OCI-LY7 (cell line): ENCODE results near the gene HSD17B14. TPM values are rescaled to one million over a fixed set of nuclear protein-coding genes. Genes with fewer than 3 reads are reported as not detected.

ENCODE experiments used
- Bru-seq: library from RNA; stranded (reverse); fragments of 400-500 nt; gene quantifications from one replicate; lab custom pipeline; 2021; lab: Mats Ljungman, UMichigan
- BruChase-seq, 2 experiments: library from RNA; stranded (reverse); fragments of 400-500 nt; gene quantifications; one replicate each; lab custom pipeline; 2021; lab: Mats Ljungman, UMichigan
- BruUV-seq: library from RNA; stranded (reverse); fragments of 400-500 nt; replicated peaks from 2 replicates; lab custom pipeline; 2021; lab: Mats Ljungman, UMichigan
- CTCF ChIA-PET: fragments of 300-600 bp; sonication (Branson Sonifier 250); formaldehyde crosslinking; loops from one replicate; lab custom pipeline; 2022; ENCODE audit warnings: antibody characterized with exemption; ENCODE audit not compliant: unreplicated experiment; lab: Charles Lee
- POLR2A ChIA-PET: fragments of 300-600 bp; sonication (Branson Sonifier 250); formaldehyde crosslinking; loops from one replicate; lab custom pipeline; 2022; ENCODE audit warnings: antibody characterized with exemption; lab: Charles Lee
- DNase-seq: peaks from one replicate; pipeline ENCODE4 v3.0.0-alpha.2; 2015; ENCODE audit warnings: low spot score
- H2AFZ ChIP-seq: fragments of 200-600 bp; sonication (generic), shearing (Covaris generic); 2 replicates; pipeline ENCODE4 v1.6.1; 2014; ENCODE audit warnings: mild to moderate bottlenecking, antibody characterized with exemption, low read length, moderate library complexity
- H3K27ac ChIP-seq: fragments of 200-600 bp; sonication (generic); 2 replicates; pipeline ENCODE4 v1.5.1; 2014; ENCODE audit warnings: mixed run types, low read depth, mild to moderate bottlenecking, moderate library complexity, low read length, inconsistent platforms; ENCODE audit not compliant: poor library complexity, severe bottlenecking
- H3K36me3 ChIP-seq: fragments of 200-600 bp; sonication (generic); 2 replicates; pipeline ENCODE4 v1.6.1; 2014; ENCODE audit warnings: mild to moderate bottlenecking, antibody characterized with exemption, low read length, moderate library complexity, mixed read lengths; ENCODE audit not compliant: insufficient read depth
- H3K4me1 ChIP-seq: fragments of 200-600 bp; sonication (generic); 2 replicates; pipeline ENCODE4 v1.5.1; 2014; ENCODE audit warnings: mild to moderate bottlenecking, low read length; ENCODE audit not compliant: insufficient read depth, poor library complexity, severe bottlenecking
- H3K4me2 ChIP-seq: fragments of 200-600 bp; sonication (generic); 2 replicates; pipeline ENCODE4 v1.6.1; 2014; ENCODE audit warnings: mild to moderate bottlenecking, low read length
- H3K4me3 ChIP-seq: fragments of 200-600 bp; sonication (generic); 2 replicates; pipeline ENCODE4 v1.5.1; 2014; ENCODE audit warnings: mild to moderate bottlenecking, low read depth, low read length; ENCODE audit not compliant: poor library complexity, severe bottlenecking
- H3K79me2 ChIP-seq: fragments of 200-600 bp; sonication (generic); 2 replicates; pipeline ENCODE4 v1.6.1; 2016; ENCODE audit warnings: low read depth, mild to moderate bottlenecking, low read length, moderate library complexity, mixed read lengths; ENCODE audit not compliant: insufficient read depth
- H3K9me2 ChIP-seq: fragments of 200-600 bp; sonication (generic); 2 replicates; pipeline ENCODE4 v1.6.1; 2016; ENCODE audit warnings: mild to moderate bottlenecking, low read length, mixed read lengths; ENCODE audit not compliant: insufficient read depth
- H3K9me3 ChIP-seq: fragments of 200-600 bp; sonication (generic); 2 replicates; pipeline ENCODE4 v1.6.1; 2014; ENCODE audit warnings: mild to moderate bottlenecking, mixed run types, low read length, mixed read lengths
- H4K20me1 ChIP-seq: fragments of 200-600 bp; sonication (generic); 2 replicates; pipeline ENCODE4 v1.6.1; 2014; ENCODE audit warnings: mild to moderate bottlenecking, antibody characterized with exemption, low read length, moderate library complexity, mixed read lengths; ENCODE audit not compliant: insufficient read depth
- EZH2phosphoT487 ChIP-seq: fragments of 200-600 bp; sonication (generic); IDR thresholded peaks from 2 replicates; pipeline ENCODE4 v1.6.1; 2018; ENCODE audit warnings: low read depth, borderline replicate concordance, mild to moderate bottlenecking, mixed run types, antibody characterized with exemption, low read length, moderate library complexity, mixed read lengths
- intact Hi-C: fragments of 100-400 bp; cut with micrococcal nuclease; formaldehyde crosslinking; loops from one replicate; pipeline ENCODE4 v1.10.0; 2022; ENCODE audit not compliant: unreplicated experiment
- long read RNA-seq: library from polyadenylated mRNA; stranded (forward); transcript quantifications from one replicate; pipeline ENCODE4 v2.0.0, GENCODE V29; 2022
- total RNA-seq, 2 experiments: library from RNA; depleted of rRNA in 1 of 2; stranded (reverse); fragments of >200 nt in 1 of 2; shearing (Covaris generic) in 1 of 2; gene quantifications; 2 replicates each; pipeline ENCODE4 v1.2.3, GENCODE V29; 2014 to 2022
- TF ChIP-seq, protein P1 (sequence below): fragments of 200-600 bp; sonication (generic); conservative IDR thresholded peaks from 2 replicates; pipeline ENCODE4 v1.5.1; 2014; ENCODE audit warnings: mild to moderate bottlenecking, antibody characterized with exemption, low read length, moderate library complexity, mixed read lengths

Gene HSD17B14
- total RNA-seq (2014; rRNA removed; shearing (Covaris generic)) (4.5 and 4.9 TPM in 2 replicates), total RNA-seq (2022) (1.8 and 3.2 TPM in 2 replicates), Bru-seq, nascent RNA (percentile 32 among the genes with signal in this experiment), BruChase-seq, experiment 1, labeled RNA remaining after a 6-hour chase (percentile 36 among the genes with signal in this experiment), BruChase-seq, experiment 2, labeled RNA remaining after a 2-hour chase (percentile 34 among the genes with signal in this experiment)
- long read RNA-seq = 0 reads

DNA sequence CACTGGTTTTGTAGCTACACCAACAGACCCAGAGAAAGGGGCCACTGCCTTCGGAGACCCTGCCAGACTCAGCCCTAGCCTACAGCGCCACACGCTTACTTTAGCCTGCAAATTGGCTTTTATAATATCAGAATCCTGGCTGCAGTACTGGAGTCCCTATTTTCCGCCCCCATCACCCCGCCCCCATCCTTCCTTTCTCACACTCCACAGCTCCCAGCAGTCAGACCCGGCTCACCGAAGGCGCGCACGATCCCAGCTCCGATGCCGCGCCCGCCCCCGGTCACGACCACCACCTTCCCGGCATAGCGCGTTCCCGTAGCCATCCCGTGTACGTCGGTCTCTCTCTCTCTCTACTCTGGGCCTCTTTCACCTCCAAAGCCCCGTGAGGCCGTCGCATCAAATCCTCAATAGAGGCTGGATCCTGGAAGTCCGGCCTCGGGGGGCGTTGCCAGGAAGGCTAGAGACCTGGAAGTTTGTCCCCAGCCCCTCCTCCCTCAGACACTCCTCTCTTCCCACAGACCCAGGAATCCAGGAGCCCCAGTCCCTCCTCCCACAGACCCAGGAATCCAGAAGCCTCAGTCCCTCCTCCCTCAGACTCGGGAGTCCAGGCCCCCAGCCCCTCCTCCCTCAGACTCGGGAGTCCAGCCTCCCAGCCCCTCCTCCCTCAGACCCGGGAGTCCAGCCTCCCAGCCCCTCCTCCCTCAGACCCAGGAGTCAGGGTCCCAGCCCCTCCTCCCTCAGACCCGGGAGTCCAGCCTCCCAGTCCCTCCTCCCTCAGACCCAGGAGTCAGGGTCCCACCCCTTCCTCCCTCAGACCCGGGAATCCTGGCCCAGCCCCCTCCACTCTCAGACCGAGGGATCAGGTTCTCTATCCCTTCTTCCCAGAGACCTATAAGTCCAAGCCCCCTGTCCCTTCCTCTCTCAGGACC is at the start of gene HSD17B14:
Gene HSD17B14, minus strand, starts transcription at position 403 of the 929 bp plus-strand sequence. Its CDS starts 80 bp downstream, at position 323.
- Histone ChIP-seq H2AFZ (peak within 1 kb of the TSS; percentile 61), H3K4me3 (peak within 1 kb of the TSS; percentile 66), H3K27ac (peak within 1 kb of the TSS; percentile 37), H3K9me3 (no peaks in the 10 kb centered on the region), H3K79me2 (no peaks in the 10 kb centered on the region), H3K9me2 (no peaks in the 10 kb centered on the region), H4K20me1 (no peaks in the 10 kb centered on the region), H3K4me2 (peak within 1 kb of the TSS; percentile 84), H3K36me3 (no peaks in the 10 kb centered on the region), H3K4me1 (peaks cover 20% of the 10 kb centered on the region)
- intact Hi-C loops = loop anchor here (1.0 kb wide), 1 partner anchor 135 kb away; no protein-coding TSS in a partner anchor
- DNase-seq = no peak
- CTCF ChIA-PET = interaction anchor here (0.6 to 1.3 kb wide), 5 partner anchors 20 to 206 kb away, joined by 3 to 5 read pairs (median 3); no protein-coding TSS in a partner anchor
- POLR2A ChIA-PET = interaction anchor here (0.5 to 2.2 kb wide), 6 partner anchors 22 to 140 kb away, joined by 3 to 6 read pairs (median 6); partner anchors contain the start of gene FUT2
- TF ChIP-seq, protein P1, sequence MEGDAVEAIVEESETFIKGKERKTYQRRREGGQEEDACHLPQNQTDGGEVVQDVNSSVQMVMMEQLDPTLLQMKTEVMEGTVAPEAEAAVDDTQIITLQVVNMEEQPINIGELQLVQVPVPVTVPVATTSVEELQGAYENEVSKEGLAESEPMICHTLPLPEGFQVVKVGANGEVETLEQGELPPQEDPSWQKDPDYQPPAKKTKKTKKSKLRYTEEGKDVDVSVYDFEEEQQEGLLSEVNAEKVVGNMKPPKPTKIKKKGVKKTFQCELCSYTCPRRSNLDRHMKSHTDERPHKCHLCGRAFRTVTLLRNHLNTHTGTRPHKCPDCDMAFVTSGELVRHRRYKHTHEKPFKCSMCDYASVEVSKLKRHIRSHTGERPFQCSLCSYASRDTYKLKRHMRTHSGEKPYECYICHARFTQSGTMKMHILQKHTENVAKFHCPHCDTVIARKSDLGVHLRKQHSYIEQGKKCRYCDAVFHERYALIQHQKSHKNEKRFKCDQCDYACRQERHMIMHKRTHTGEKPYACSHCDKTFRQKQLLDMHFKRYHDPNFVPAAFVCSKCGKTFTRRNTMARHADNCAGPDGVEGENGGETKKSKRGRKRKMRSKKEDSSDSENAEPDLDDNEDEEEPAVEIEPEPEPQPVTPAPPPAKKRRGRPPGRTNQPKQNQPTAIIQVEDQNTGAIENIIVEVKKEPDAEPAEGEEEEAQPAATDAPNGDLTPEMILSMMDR = peak; percentile 52; the same call in 1 of the 2 replicates
- no peak for TF ChIP-seq EZH2phosphoT487
- BruUV-seq = no TSS peak

DNA sequence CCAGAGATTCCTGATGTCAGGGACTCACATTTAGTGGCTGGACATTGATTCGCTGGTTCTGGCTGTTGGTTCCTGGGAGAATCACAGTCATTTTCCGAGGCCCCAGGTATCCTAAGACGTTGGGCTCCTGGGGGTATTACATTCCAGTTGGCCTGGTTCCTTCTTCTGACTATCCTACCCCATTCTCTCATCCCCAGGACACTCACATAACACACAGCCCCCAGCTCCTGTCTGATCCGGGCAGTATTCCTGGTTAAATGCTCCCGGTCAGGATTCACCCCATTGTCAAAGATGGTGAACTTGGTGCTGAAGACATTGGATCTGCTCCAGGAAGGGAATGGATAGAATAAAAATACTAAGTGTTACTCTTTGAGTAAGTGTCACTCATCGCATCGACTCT is 47.4 kb upstream of the HSD17B14 start:
- POLR2A ChIA-PET = interaction anchor here (0.6 kb wide), 1 partner anchor 78 kb away, joined by 10 read pairs; no protein-coding TSS in a partner anchor
- no TSS peak for BruUV-seq
- intact Hi-C loops = no loop called here
- H3K4me3 ChIP-seq = no peak overlapping the region
- H4K20me1 ChIP-seq = no peaks in the 10 kb centered on the region
- no peak overlapping the region for H3K27ac ChIP-seq
- H3K9me2 ChIP-seq = no peaks in the 10 kb centered on the region
- CTCF ChIA-PET = no interaction called here
- no peaks in the 10 kb centered on the region for H3K79me2 ChIP-seq
- peaks cover 7% of the 10 kb centered on the region for H3K9me3 ChIP-seq
- no peak overlapping the region for H3K4me2 ChIP-seq
- H2AFZ ChIP-seq = no peak overlapping the region
- no peak for DNase-seq
- no peak for TF ChIP-seq EZH2phosphoT487
- TF ChIP-seq, protein P1 = no peak
- peaks cover 10% of the 10 kb centered on the region for H3K36me3 ChIP-seq
- peaks cover 35% of the 10 kb centered on the region for H3K4me1 ChIP-seq
